Aorta (tissue), 5 donors: ENCODE results near the gene FAT1. TPM values are rescaled to one million over a fixed set of nuclear protein-coding genes. Genes with fewer than 3 reads are reported as not detected.

Source experiments
- ATAC-seq: fragments of 200-7000 bp; cut with Tn5 transposase; one replicate; pipeline ENCODE4 v1.9.1; 2022; ENCODE audit warnings: moderate library complexity; ENCODE audit not compliant: low FRiP score
- DNase-seq, 2 donors: peaks; one replicate each; pipeline ENCODE4 v3.0.0-alpha.2; 2020
- H3K27ac ChIP-seq, 2 donors: one replicate each; pipeline ENCODE4 v1.5.1; 2013; ENCODE audit warnings: low read length in 2 of 2, mild to moderate bottlenecking in 2 of 2, moderate library complexity in 2 of 2, control low read depth in 1 of 2, inconsistent platforms in 1 of 2, low read depth in 1 of 2
- H3K27me3 ChIP-seq, 2 donors: one replicate each; pipeline ENCODE4 v1.6.1; 2013; ENCODE audit warnings: control low read depth in 1 of 2, low read length in 1 of 2, mild to moderate bottlenecking in 1 of 2, moderate library complexity in 1 of 2; ENCODE audit not compliant: insufficient read depth in 2 of 2, control insufficient read depth in 1 of 2
- H3K36me3 ChIP-seq, 2 donors: one replicate each; pipeline ENCODE4 v1.6.1; 2013; ENCODE audit warnings: control low read depth in 1 of 2, low read length in 1 of 2, mild to moderate bottlenecking in 1 of 2; ENCODE audit not compliant: insufficient read depth in 2 of 2, control insufficient read depth in 1 of 2
- H3K4me1 ChIP-seq, 2 donors: one replicate each; pipeline ENCODE4 v1.6.1; 2013; ENCODE audit warnings: low read length in 2 of 2, control low read depth in 1 of 2, mild to moderate bottlenecking in 1 of 2, moderate library complexity in 1 of 2; ENCODE audit not compliant: insufficient read depth in 2 of 2, control insufficient read depth in 1 of 2
- H3K4me3 ChIP-seq, 2 donors: one replicate each; pipeline ENCODE4 v1.5.1; 2013; ENCODE audit warnings: low read length in 2 of 2, control low read depth in 1 of 2, mild to moderate bottlenecking in 1 of 2
- H3K9me3 ChIP-seq: one replicate; pipeline ENCODE4 v1.6.1; 2013; ENCODE audit warnings: mild to moderate bottlenecking, low read length; ENCODE audit not compliant: control insufficient read depth
- WGBS, 2 donors: extraction: QIAGEN DNeasy Blood & Tissue Kit; methylation state at CpG; one replicate each; pipeline ENCODE4 v1.1.7; 2013; 5-methylcytosine and 5-hydroxymethylcytosine counted together
- intact Hi-C, 2 donors: fragments of 100-400 bp; cut with DNase I; formaldehyde crosslinking; loops; one replicate each; pipeline versions ENCODE4 v1.14.2 to v1.15.0; 2022
- polyA plus RNA-seq, 2 donors: library from polyadenylated mRNA; stranded (reverse); fragments of 200-250 nt; gene quantifications; one replicate each; pipeline ENCODE4 v1.2.3, GENCODE V29; 2013
- total RNA-seq, 2 donors: library from RNA; stranded (reverse); fragmentation: NEBNext Ultra II Directional; extraction: Animal tissue kit (Norgen Biotek cat#: 25700); gene quantifications; one replicate each; pipeline ENCODE4 v1.2.1, GENCODE V29; 2021
- donor health status: healthy with polysubstance abuse.
- donor health status: Bipolar disorder and iron deficiency.
- donor health status: DM: no; HTN: no; CAD: no.
- donor health status: DM: no; HTN: no; CAD: no.
- donor health status: DM: yes; HTN: yes; CAD: no.

FAT1 gene
- total and polyA plus RNA-seq, 4 donors: 23.5 to 106 (median 68.2) TPM

- no peaks in the 10 kb centered on the region for H3K36me3 ChIP-seq
- H3K9me3 ChIP-seq: peaks cover 1% of the 10 kb centered on the region
- no peaks in the 10 kb centered on the region for H3K27me3 ChIP-seq
- H3K27ac ChIP-seq: no peak overlapping the region
- H3K4me3 ChIP-seq: no peak overlapping the region
- H3K4me1 ChIP-seq: no peaks in the 10 kb centered on the region
- WGBS, 2 donors: 94 to 100% methylated on average over 2 of the region's 2 CpGs
- intact Hi-C loops: no loop called here
- DNase-seq (no peak), ATAC-seq (no peak)
Measured at GRCh38 chr4:186551849-186552248, 171.8 kb downstream of the FAT1 start.

DNA sequence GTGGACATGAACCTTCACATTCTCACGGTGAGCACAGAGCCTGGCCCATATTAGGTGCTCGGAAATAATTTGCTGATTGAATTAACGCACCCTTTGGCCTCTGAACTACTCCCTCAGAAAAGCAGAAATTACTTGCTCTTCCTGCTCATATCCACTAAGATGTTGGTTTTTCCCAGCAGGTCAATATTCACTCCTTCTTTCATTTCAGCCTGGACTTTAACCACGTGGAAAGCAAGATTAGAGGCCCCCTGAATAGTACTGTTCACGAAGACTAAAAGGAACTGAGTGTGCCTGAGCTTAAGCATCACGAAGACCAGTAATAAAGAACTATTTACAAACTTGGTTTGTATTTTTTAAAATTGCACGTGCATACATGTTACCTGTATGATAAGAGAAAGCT lies 178.2 kb downstream of the FAT1 start:
- no peaks in the 10 kb centered on the region for H3K4me1 ChIP-seq
- H3K9me3 ChIP-seq: peaks cover 1% of the 10 kb centered on the region
- ATAC-seq: no peak
- H3K36me3 ChIP-seq: no peaks in the 10 kb centered on the region
- H3K27ac ChIP-seq: no peak overlapping the region
- 69 to 74% methylated on average over 7 of the region's 7 CpGs for WGBS, 2 donors
- no peaks in the 10 kb centered on the region for H3K27me3 ChIP-seq
- H3K4me3 ChIP-seq: no peak overlapping the region
- intact Hi-C loops: no loop called here
- no peak for DNase-seq

GRCh38 chr4:186543206-186543605 lies 180.4 kb downstream of the FAT1 start:
- H3K4me3 ChIP-seq: no peak overlapping the region
- intact Hi-C loops: no loop called here
- peaks cover 4% of the 10 kb centered on the region for H3K9me3 ChIP-seq
- 28 to 53% methylated on average over 2 of the region's 2 CpGs for WGBS, 2 donors
- no peaks in the 10 kb centered on the region for H3K27me3 ChIP-seq
- DNase-seq (no peak), ATAC-seq (no peak)
- no peaks in the 10 kb centered on the region for H3K36me3 ChIP-seq
- H3K4me1 ChIP-seq: no peaks in the 10 kb centered on the region
- no peak overlapping the region for H3K27ac ChIP-seq

GRCh38 chr4:186541801-186542200 lies 181.9 kb downstream of the FAT1 start:
- no peak for DNase-seq
- no peak for ATAC-seq
- H3K27me3 ChIP-seq: no peaks in the 10 kb centered on the region
- peaks cover 2% of the 10 kb centered on the region for H3K9me3 ChIP-seq
- intact Hi-C loops: no loop called here
- H3K27ac ChIP-seq: no peak overlapping the region
- H3K36me3 ChIP-seq: no peaks in the 10 kb centered on the region
- whole genome bisulfite sequencing, 2 donors: 75 to 78% methylated on average over 4 of the region's 4 CpGs
- H3K4me1 ChIP-seq: no peaks in the 10 kb centered on the region
- no peak overlapping the region for H3K4me3 ChIP-seq

DNA sequence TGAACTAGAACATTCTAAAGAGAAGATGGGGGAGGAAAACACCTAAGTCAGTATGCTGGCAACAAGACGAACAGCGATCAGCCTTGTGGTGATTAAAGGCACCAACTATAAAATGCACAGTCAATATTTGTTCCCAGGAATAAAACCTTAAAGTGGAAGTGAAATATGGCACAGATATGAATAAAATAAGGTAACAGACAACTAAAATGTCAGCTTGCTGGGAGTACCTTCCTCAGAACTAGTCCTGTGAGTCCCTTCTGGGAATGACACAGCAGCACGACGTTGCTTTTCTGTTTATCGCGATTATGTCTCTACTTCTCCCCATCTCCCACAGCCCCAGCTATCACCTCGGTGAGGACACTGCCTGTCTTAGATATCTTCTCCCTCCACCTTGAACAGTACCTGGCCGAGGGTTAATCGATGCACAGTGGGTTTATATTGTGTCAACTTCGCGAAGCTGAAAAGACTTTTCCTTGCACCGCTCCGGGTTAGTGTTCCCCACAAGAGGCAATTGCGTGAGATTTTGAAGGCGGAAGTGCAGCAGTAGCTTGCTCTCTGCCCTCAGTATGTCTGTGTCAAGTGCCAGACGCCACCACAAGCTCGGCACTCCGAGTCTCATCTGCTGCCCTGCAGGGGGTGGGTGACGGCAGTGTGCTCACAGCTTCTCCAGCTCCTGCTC lies 185.7 kb downstream of the FAT1 start:
- Histone ChIP-seq H3K36me3 (no peaks in the 10 kb centered on the region), H3K9me3 (peaks cover 2% of the 10 kb centered on the region), H3K27me3 (no peaks in the 10 kb centered on the region), H3K27ac (no peak overlapping the region), H3K4me1 (no peaks in the 10 kb centered on the region), H3K4me3 (no peak overlapping the region)
- no peak for DNase-seq
- intact Hi-C loops: no loop called here
- 81 to 82% methylated on average over 19 of the region's 19 CpGs for WGBS, 2 donors
- ATAC-seq: no peak

Other genes starting within 250 kb of the FAT1 start
- not detected for gene MTNR1A, start 168.3 kb downstream of the FAT1 start, total RNA-seq
- gene MTNR1A, start 168.3 kb downstream of the FAT1 start, polyA plus RNA-seq: not detected